Measurements from ENCODE around the gene FURIN.

Gene FURIN

GRCh38 chr15:90872486-90873184 lies 4.2 kb downstream of the FURIN start (continued):
- TF ChIP-seq ZBTB6 (tag by site-specific recombination; IDR thresholded peaks at IDR 0.05) (no peak), SP3 (tag by site-specific recombination; IDR thresholded peaks at IDR 0.05) (no peak), ZNF48 (tag by site-specific recombination; IDR thresholded peaks at IDR 0.05) (no peak), ZNF280D (tag by site-specific recombination; IDR thresholded peaks at IDR 0.05) (no peak), ZNF791 (tag by site-specific recombination; IDR thresholded peaks at IDR 0.05) (no peak), KLF17 (tag by site-specific recombination; IDR thresholded peaks at IDR 0.05) (no peak), MEIS1 (CRISPR knock-in tag; IDR thresholded peaks at IDR 0.05; ENCODE audit: borderline replicate concordance) (no peak), REPIN1 (tag by site-specific recombination; IDR thresholded peaks at IDR 0.05; ENCODE audit: low read depth) (no peak), ZBTB10 (tag by site-specific recombination; IDR thresholded peaks at IDR 0.05) (no peak), ZNF239 (tag by site-specific recombination; IDR thresholded peaks at IDR 0.05) (no peak), SCRT1 (tag by site-specific recombination; IDR thresholded peaks at IDR 0.05; ENCODE audit: borderline replicate concordance) (no peak), ZNF580 (tag by site-specific recombination; IDR thresholded peaks at IDR 0.05) (no peak), ZNF830 (tag by site-specific recombination; IDR thresholded peaks at IDR 0.05; ENCODE audit: low read depth) (no peak), ZNF433 (tag by site-specific recombination; IDR thresholded peaks at IDR 0.05; ENCODE audit: low read depth) (no peak), ZNF747 (tag by site-specific recombination; IDR thresholded peaks at IDR 0.05) (no peak), TRIM28 (IDR thresholded peaks at IDR 0.05; ENCODE audit: borderline replicate concordance, low read length) (no peak), ZNF555 (tag by site-specific recombination; conservative IDR thresholded peaks at IDR 0.05) (no peak), ZNF600 (tag by site-specific recombination; IDR thresholded peaks at IDR 0.05) (no peak), ZNF16 (tag by site-specific recombination; IDR thresholded peaks at IDR 0.05; ENCODE audit: low read depth) (no peak), ZNF148 (tag by site-specific recombination; IDR thresholded peaks at IDR 0.05; ENCODE audit: borderline replicate concordance) (no peak), ZBTB21 (tag by site-specific recombination; IDR thresholded peaks at IDR 0.05) (no peak), GLIS2 (tag by site-specific recombination; IDR thresholded peaks at IDR 0.05) (peak; percentile 68), ZNF214 (tag by site-specific recombination; IDR thresholded peaks at IDR 0.05; ENCODE audit: borderline replicate concordance) (no peak), KLF10 (tag by site-specific recombination; IDR thresholded peaks at IDR 0.05) (no peak), YY1 (tag by site-specific recombination; IDR thresholded peaks at IDR 0.05) (no peak), SETDB1 (IDR thresholded peaks at IDR 0.05; ENCODE audit: insufficient read length, low read length) (no peak), RBAK (tag by site-specific recombination; IDR thresholded peaks at IDR 0.05) (no peak)

All from HEK293 (cell line).